ENCODE results near the gene D2HGDH.
A peak's percentile ranks its signal among the peaks of the same experiment; 100 is the strongest.
"Not testable (repeated sequence)": the region's sequence is repeated elsewhere in the genome, so short reads cannot be mapped to it uniquely, and the experiment has no call there.

D2HGDH gene

DNA sequence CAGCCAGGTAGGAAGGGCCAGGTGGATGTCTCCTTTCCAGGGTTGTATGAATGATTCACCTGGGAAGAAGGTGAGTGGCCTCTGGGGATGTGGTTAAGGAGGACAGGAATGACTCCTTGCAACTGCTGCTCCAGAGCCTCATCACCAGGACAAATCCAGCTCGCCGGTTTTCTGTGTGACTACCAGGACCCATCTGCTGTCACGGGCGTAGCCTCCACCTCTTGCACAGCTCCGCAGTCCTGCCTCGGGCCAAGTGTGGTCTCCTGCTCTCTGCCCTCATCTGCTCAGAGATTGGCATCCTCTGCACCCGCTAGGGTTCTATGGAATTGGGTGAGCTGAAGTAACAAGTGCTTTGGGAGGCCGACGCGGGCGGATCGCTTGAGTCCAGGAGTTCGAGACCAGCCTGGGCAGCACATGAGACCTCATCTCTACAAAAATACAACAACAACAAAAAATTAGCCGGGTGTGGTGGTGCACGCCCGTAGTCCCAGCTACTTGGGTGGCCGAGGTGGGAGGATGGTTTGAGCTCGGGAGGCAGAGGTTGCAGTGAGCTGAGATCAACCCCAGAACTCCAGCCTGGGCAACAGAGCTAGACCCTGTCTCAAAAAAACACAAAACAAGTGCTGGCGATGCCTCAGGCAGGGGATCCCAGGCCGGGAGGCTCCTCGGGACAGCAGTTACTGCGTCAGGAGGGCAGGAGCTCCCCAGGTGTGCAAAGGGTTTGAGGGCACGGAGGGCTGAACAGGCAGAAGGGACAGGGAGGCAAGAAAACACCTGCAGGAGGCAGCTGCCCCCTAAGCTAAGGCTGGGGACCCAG lies 831 bp upstream of the D2HGDH start:
- DNase-seq (ENCODE audit: insufficient read length, low spot score) (no peak), FAIRE-seq (no peak)
- TF ChIP-seq TAF1 (IDR thresholded peaks at IDR 0.05; ENCODE audit: low read depth, low read length), result no peak
- TF ChIP-seq POU2F2 (IDR thresholded peaks at IDR 0.05; ENCODE audit: low read depth, low read length), result no peak
- TF ChIP-seq POLR2AphosphoS5 (IDR thresholded peaks at IDR 0.05; ENCODE audit: low read depth, low read length), result no peak
- no peak for TF ChIP-seq PAX5 (IDR thresholded peaks at IDR 0.05; ENCODE audit: insufficient read depth, low read length, severe bottlenecking)

DNA sequence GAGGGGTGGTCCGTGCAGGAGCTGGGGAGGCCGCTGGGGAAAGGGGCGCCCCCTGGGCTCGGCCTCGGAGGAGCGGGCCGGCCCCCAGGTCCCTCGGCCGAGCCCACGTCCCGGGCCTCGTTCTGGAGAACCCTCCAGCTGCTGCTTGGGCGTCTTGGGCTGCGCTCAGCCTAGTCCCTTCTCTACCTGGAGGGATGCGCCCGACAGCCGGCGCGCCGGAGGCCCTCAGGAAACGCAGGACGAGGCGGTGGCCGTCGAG lies 293 bp upstream of the D2HGDH start:
- FAIRE-seq (no peak), DNase-seq (ENCODE audit: insufficient read length, low spot score) (no peak)
- TF ChIP-seq POU2F2 (IDR thresholded peaks at IDR 0.05; ENCODE audit: low read depth, low read length) (no peak), TAF1 (IDR thresholded peaks at IDR 0.05; ENCODE audit: low read depth, low read length) (no peak), POLR2A (IDR thresholded peaks at IDR 0.05; ENCODE audit: low read depth, low read length) (no peak), POLR2AphosphoS5 (IDR thresholded peaks at IDR 0.05; ENCODE audit: low read depth, low read length) (no peak), SPI1 (IDR thresholded peaks at IDR 0.05; ENCODE audit: low read depth, low read length) (no peak), PAX5 (IDR thresholded peaks at IDR 0.05; ENCODE audit: insufficient read depth, low read length, severe bottlenecking) (no peak)

GRCh38 chr2:241736111-241736510 lies 1.7 kb downstream of the D2HGDH start:
- FAIRE-seq (no peak), DNase-seq (ENCODE audit: insufficient read length, low spot score) (no peak)
- TF ChIP-seq POLR2A (IDR thresholded peaks at IDR 0.05; ENCODE audit: low read depth, low read length) (no peak), SPI1 (IDR thresholded peaks at IDR 0.05; ENCODE audit: low read depth, low read length) (no peak), POLR2AphosphoS5 (IDR thresholded peaks at IDR 0.05; ENCODE audit: low read depth, low read length) (no peak), PAX5 (IDR thresholded peaks at IDR 0.05; ENCODE audit: insufficient read depth, low read length, severe bottlenecking) (no peak), POU2F2 (IDR thresholded peaks at IDR 0.05; ENCODE audit: low read depth, low read length) (no peak), TAF1 (IDR thresholded peaks at IDR 0.05; ENCODE audit: low read depth, low read length) (no peak)

DNA sequence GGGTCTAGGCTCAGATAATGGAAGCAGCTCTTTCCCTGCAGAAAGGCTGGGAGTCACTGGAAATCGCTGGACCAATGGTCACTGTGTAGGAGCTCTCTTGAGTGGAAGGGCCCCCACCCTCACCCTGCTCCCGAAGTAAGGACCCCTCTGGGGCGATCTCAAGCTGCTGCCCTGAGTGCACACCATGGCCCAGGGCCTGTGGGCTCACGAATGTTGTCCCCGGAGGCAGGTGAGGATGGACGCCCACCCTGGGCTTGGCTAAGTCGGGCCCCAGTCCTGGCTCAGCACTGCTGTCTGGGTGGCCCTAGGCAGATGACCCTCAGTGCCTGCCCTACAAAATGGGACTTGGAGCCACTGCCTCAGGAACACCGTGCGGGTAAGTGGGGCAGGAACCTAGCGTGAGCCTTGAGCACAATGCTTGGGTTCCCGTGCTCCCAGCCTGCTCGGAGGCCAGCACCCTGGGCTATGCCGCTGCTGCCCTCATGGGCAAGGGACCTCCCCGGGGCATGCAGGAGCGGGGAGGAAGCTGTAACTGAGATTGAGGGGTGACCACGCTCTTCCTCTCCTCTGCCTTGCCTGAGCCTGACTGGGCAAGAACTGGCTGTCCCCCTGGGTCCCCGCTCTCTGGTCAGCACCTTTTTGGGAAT lies 3.7 kb downstream of the D2HGDH start:
- DNase-seq (ENCODE audit: insufficient read length, low spot score) (no peak), FAIRE-seq (no peak)
- TF ChIP-seq SPI1 (IDR thresholded peaks at IDR 0.05; ENCODE audit: low read depth, low read length) (no peak), POU2F2 (IDR thresholded peaks at IDR 0.05; ENCODE audit: low read depth, low read length) (no peak), POLR2A (IDR thresholded peaks at IDR 0.05; ENCODE audit: low read depth, low read length) (no peak), TAF1 (IDR thresholded peaks at IDR 0.05; ENCODE audit: low read depth, low read length) (no peak), PAX5 (IDR thresholded peaks at IDR 0.05; ENCODE audit: insufficient read depth, low read length, severe bottlenecking) (no peak), POLR2AphosphoS5 (IDR thresholded peaks at IDR 0.05; ENCODE audit: low read depth, low read length) (no peak)

- TF ChIP-seq PAX5 (IDR thresholded peaks at IDR 0.05; ENCODE audit: insufficient read depth, low read length, severe bottlenecking) (no peak), POU2F2 (IDR thresholded peaks at IDR 0.05; ENCODE audit: low read depth, low read length) (no peak), POLR2AphosphoS5 (IDR thresholded peaks at IDR 0.05; ENCODE audit: low read depth, low read length) (no peak), POLR2A (IDR thresholded peaks at IDR 0.05; ENCODE audit: low read depth, low read length) (no peak), SPI1 (IDR thresholded peaks at IDR 0.05; ENCODE audit: low read depth, low read length) (no peak)
- DNase-seq (ENCODE audit: insufficient read length, low spot score), result no peak
- no peak for FAIRE-seq
Measured at GRCh38 chr2:241739177-241739576, 4.7 kb downstream of the D2HGDH start.

DNA sequence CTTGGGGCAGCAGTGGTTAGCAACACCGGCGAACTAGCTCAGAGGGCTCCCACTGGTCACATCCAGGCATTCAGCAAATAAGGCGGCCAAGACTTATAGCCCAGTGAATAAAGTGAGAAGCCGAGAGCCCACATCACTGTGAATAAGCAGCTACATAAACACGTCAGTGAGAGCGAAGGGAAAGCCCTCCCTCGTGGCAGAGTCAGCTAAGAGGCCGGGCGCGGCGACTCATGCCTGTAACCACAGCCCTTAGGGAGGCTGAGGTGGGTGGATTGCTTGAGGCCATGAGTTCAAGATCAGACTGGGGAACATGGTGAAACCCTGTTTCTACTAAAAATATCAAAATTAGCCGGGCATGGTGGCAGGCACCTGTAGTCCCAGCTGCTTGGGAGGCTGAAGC lies 5.2 kb downstream of the D2HGDH start:
- no peak for DNase-seq (ENCODE audit: insufficient read length, low spot score)
- FAIRE-seq, result peak; percentile 28
- TF ChIP-seq POLR2A (IDR thresholded peaks at IDR 0.05; ENCODE audit: low read depth, low read length) (no peak), POU2F2 (IDR thresholded peaks at IDR 0.05; ENCODE audit: low read depth, low read length) (no peak; the same call in 1 of the 2 replicates), POLR2AphosphoS5 (IDR thresholded peaks at IDR 0.05; ENCODE audit: low read depth, low read length) (no peak), SPI1 (IDR thresholded peaks at IDR 0.05; ENCODE audit: low read depth, low read length) (no peak), TAF1 (IDR thresholded peaks at IDR 0.05; ENCODE audit: low read depth, low read length) (no peak), PAX5 (IDR thresholded peaks at IDR 0.05; ENCODE audit: insufficient read depth, low read length, severe bottlenecking) (no peak)

DNA sequence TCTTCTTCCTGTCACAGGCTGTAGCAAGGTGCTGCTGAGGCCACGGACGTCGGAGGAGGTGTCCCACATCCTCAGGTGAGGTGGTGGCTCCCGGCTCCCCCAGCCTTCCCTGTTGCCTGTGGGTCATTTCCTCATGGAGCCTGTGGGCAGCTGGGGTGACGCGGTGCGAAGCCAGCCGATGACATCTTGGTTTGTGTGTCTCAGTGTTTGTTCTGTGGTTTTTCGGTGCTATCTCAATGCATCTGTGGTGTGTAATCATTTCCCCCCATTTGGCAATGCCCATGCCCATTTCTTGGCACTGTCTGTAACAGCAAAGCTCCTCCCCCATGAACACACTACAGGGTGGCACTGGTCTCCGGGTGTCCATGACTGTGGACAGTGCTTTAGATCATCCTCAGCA lies 6.6 kb downstream of the D2HGDH start:
- FAIRE-seq (no peak), DNase-seq (ENCODE audit: insufficient read length, low spot score) (no peak)
- no peak for TF ChIP-seq PAX5 (IDR thresholded peaks at IDR 0.05; ENCODE audit: insufficient read depth, low read length, severe bottlenecking)

- FAIRE-seq (no peak), DNase-seq (ENCODE audit: insufficient read length, low spot score) (no peak)
- TF ChIP-seq SPI1 (IDR thresholded peaks at IDR 0.05; ENCODE audit: low read depth, low read length), result no peak
- no peak for TF ChIP-seq TAF1 (IDR thresholded peaks at IDR 0.05; ENCODE audit: low read depth, low read length)
- TF ChIP-seq PAX5 (IDR thresholded peaks at IDR 0.05; ENCODE audit: insufficient read depth, low read length, severe bottlenecking), result no peak
- TF ChIP-seq POLR2A (IDR thresholded peaks at IDR 0.05; ENCODE audit: low read depth, low read length), result no peak
- no peak for TF ChIP-seq POLR2AphosphoS5 (IDR thresholded peaks at IDR 0.05; ENCODE audit: low read depth, low read length)
Measured at GRCh38 chr2:241742320-241742939, 8.0 kb downstream of the D2HGDH start.

DNA sequence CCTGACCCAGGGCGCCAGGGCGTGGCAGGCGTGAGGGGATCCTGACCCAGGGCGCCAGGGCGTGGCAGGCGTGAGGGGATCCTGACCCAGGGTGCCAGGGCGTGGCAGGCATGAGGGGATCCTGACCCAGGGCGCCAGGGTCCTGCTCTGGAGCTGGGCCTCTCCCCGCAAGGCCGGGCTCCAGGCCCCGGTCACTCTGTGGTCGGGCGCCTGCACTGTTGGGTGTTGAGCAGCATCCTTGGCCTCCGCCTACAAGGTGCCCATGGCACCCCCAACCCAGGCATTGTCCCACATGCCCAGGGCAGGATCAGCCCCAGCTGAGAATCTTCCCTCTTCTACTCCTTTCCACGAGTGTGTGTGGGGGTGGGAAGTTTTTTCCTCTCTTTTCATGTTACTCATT lies 8.6 kb downstream of the D2HGDH start:
- not testable (repeated sequence) for FAIRE-seq; DNase-seq (ENCODE audit: insufficient read length, low spot score)

DNA sequence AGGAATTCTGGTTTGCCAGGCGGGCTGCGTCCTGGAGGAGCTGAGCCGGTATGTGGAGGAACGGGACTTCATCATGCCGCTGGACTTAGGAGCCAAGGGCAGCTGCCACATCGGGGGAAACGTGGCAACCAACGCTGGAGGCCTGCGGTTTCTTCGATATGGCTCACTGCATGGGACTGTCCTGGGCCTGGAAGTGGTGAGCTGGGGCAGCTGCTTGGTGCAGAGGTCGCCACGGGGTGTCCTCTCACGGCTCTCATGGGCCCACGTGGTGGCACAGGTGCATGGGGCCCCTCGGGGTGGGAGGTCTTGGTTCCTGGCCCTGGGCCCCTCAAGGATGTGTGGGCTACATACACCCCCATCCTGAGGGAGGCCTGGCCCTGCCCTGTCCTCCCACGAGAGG lies 9.2 kb downstream of the D2HGDH start:
- DNase-seq (ENCODE audit: insufficient read length, low spot score) (no peak), FAIRE-seq (no peak)
- TF ChIP-seq POU2F2 (IDR thresholded peaks at IDR 0.05; ENCODE audit: low read depth, low read length) (no peak), POLR2A (IDR thresholded peaks at IDR 0.05; ENCODE audit: low read depth, low read length) (no peak), SPI1 (IDR thresholded peaks at IDR 0.05; ENCODE audit: low read depth, low read length) (no peak), POLR2AphosphoS5 (IDR thresholded peaks at IDR 0.05; ENCODE audit: low read depth, low read length) (no peak), PAX5 (IDR thresholded peaks at IDR 0.05; ENCODE audit: insufficient read depth, low read length, severe bottlenecking) (no peak), TAF1 (IDR thresholded peaks at IDR 0.05; ENCODE audit: low read depth, low read length) (no peak)
